Calu3 (cell line): ENCODE measurements around the gene ARHGAP6. TPM values are rescaled to one million over a fixed set of nuclear protein-coding genes. Genes with fewer than 3 reads are reported as not detected.

Experiments
- BruUV-seq: library from RNA; stranded (reverse); fragments of 400-500 nt; replicated peaks from 2 replicates; lab custom pipeline; 2021; lab: Mats Ljungman, UMichigan
- CTCF ChIA-PET: fragments of 300-600 bp; sonication (Branson Sonifier 250); formaldehyde crosslinking; loops from one replicate; lab custom pipeline; 2022; ENCODE audit warnings: antibody characterized with exemption; lab: Charles Lee
- DNase-seq: peaks from one replicate; pipeline ENCODE4 v3.0.0; 2022
- H3K27ac Mint-ChIP-seq: one replicate; pipeline ENCODE4 v1.8.0; 2022; ENCODE audit warnings: mixed read lengths; ENCODE audit not compliant: unreplicated experiment
- H3K27me3 Mint-ChIP-seq: one replicate; pipeline ENCODE4 v1.8.0; 2022; ENCODE audit warnings: mixed read lengths; ENCODE audit not compliant: unreplicated experiment
- H3K36me3 Mint-ChIP-seq: one replicate; pipeline ENCODE4 v1.8.0; 2022; ENCODE audit warnings: mild to moderate bottlenecking, moderate library complexity, mixed read lengths; ENCODE audit not compliant: insufficient read depth, unreplicated experiment
- H3K4me1 Mint-ChIP-seq: one replicate; pipeline ENCODE4 v1.8.0; 2022; ENCODE audit warnings: mild to moderate bottlenecking, low read depth, mixed read lengths; ENCODE audit not compliant: unreplicated experiment
- H3K4me3 Mint-ChIP-seq: one replicate; pipeline ENCODE4 v1.8.0; 2022; ENCODE audit warnings: mild to moderate bottlenecking, low read depth, moderate library complexity, mixed read lengths; ENCODE audit not compliant: unreplicated experiment
- H3K9me3 Mint-ChIP-seq: one replicate; pipeline ENCODE4 v1.8.0; 2022; ENCODE audit warnings: low read depth, mixed read lengths; ENCODE audit not compliant: unreplicated experiment
- intact Hi-C: fragments of 100-400 bp; cut with micrococcal nuclease; formaldehyde crosslinking; loops from one replicate; pipeline ENCODE4 v1.10.0; 2022; ENCODE audit not compliant: unreplicated experiment
- total RNA-seq: library from RNA; stranded (reverse); gene quantifications from 2 replicates; pipeline ENCODE4 v1.2.3, GENCODE V29; 2022
- TF ChIP-seq, protein P1 (sequence below): fragments of 200-600 bp; IDR thresholded peaks from one replicate; pipeline ENCODE4 v1.8.0; 2022; ENCODE audit warnings: antibody characterized with exemption; ENCODE audit not compliant: unreplicated experiment

Gene ARHGAP6
- total RNA-seq, 1 experiment from 2014 or later: not detected

DNA sequence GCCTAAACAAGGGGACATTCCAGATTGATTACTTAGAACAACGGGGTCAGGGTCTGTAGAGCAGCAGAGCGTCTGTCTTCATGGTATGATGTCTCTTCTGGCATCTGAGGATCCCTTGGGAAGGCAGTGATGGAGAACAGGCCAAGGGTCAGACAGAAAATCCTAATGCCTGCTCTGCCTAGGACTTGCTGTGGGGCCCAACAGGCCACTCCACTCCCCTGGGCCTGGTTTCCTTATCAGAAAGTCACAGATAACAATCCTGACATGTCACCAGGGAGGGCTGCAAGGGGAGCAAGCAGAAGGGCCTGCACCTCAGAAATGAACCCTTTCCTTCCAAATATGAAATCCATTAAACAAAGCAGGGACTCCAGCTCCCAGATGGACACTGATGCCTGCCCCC lies 21.4 kb upstream of the ARHGAP6 start:
- CTCF ChIA-PET: no interaction called here
- Mint-ChIP-seq H3K4me1 (no peaks in the 10 kb centered on the region), H3K4me3 (no peak overlapping the region), H3K27ac (no peak overlapping the region), H3K9me3 (peaks cover 6% of the 10 kb centered on the region), H3K27me3 (peaks cover 33% of the 10 kb centered on the region), H3K36me3 (no peaks in the 10 kb centered on the region)
- intact Hi-C loops: no loop called here
- no TSS peak for BruUV-seq
- no peak for DNase-seq
- TF ChIP-seq, protein P1, sequence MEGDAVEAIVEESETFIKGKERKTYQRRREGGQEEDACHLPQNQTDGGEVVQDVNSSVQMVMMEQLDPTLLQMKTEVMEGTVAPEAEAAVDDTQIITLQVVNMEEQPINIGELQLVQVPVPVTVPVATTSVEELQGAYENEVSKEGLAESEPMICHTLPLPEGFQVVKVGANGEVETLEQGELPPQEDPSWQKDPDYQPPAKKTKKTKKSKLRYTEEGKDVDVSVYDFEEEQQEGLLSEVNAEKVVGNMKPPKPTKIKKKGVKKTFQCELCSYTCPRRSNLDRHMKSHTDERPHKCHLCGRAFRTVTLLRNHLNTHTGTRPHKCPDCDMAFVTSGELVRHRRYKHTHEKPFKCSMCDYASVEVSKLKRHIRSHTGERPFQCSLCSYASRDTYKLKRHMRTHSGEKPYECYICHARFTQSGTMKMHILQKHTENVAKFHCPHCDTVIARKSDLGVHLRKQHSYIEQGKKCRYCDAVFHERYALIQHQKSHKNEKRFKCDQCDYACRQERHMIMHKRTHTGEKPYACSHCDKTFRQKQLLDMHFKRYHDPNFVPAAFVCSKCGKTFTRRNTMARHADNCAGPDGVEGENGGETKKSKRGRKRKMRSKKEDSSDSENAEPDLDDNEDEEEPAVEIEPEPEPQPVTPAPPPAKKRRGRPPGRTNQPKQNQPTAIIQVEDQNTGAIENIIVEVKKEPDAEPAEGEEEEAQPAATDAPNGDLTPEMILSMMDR: no peak

DNA sequence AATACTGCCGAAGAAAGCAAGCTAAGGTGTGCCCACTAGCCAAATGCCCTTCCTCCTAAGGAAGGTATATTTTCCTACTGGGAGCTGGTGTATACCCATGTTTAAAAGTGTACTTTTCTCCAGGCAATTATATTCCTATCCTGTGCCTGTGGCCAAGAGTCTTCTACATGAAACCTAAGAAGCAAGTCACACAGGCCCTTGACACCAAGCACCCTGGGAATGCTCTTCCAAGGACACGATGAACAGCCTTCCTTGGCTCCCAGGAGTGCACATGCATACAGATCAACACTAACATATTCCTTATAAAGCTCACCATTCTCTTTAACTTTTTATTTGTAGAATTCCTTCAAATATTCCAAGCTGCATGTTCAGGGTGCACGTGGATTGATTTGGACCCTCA lies 17.3 kb upstream of the ARHGAP6 start:
- TF ChIP-seq, protein P1: no peak
- BruUV-seq: no TSS peak
- no peak overlapping the region for H3K27ac Mint-ChIP-seq
- CTCF ChIA-PET: no interaction called here
- H3K36me3 Mint-ChIP-seq: no peaks in the 10 kb centered on the region
- peaks cover 19% of the 10 kb centered on the region for H3K27me3 Mint-ChIP-seq
- H3K4me3 Mint-ChIP-seq: no peak overlapping the region
- DNase-seq: no peak
- intact Hi-C loops: no loop called here
- no peaks in the 10 kb centered on the region for H3K4me1 Mint-ChIP-seq
- H3K9me3 Mint-ChIP-seq: peaks cover 6% of the 10 kb centered on the region

GRCh38 chrX:11678158-11678557 lies 12.4 kb upstream of the ARHGAP6 start:
- TF ChIP-seq, protein P1: no peak
- no TSS peak for BruUV-seq
- H3K4me3 Mint-ChIP-seq: no peak overlapping the region
- H3K27me3 Mint-ChIP-seq: peaks cover 25% of the 10 kb centered on the region
- H3K9me3 Mint-ChIP-seq: peaks cover 2% of the 10 kb centered on the region
- intact Hi-C loops: no loop called here
- no peak overlapping the region for H3K27ac Mint-ChIP-seq
- DNase-seq: no peak
- CTCF ChIA-PET: interaction anchor here (0.6 kb wide), 1 partner anchor 520 kb away, joined by 3 read pairs; no protein-coding TSS in a partner anchor
- H3K36me3 Mint-ChIP-seq: no peaks in the 10 kb centered on the region
- H3K4me1 Mint-ChIP-seq: no peaks in the 10 kb centered on the region

GRCh38 chrX:11672213-11672612 lies 6.5 kb upstream of the ARHGAP6 start:
- peaks cover 76% of the 10 kb centered on the region for H3K27me3 Mint-ChIP-seq
- no TSS peak for BruUV-seq
- H3K4me3 Mint-ChIP-seq: no peak overlapping the region
- peaks cover 2% of the 10 kb centered on the region for H3K9me3 Mint-ChIP-seq
- TF ChIP-seq, protein P1: no peak
- CTCF ChIA-PET: no interaction called here
- intact Hi-C loops: no loop called here
- H3K27ac Mint-ChIP-seq: no peak overlapping the region
- H3K4me1 Mint-ChIP-seq: no peaks in the 10 kb centered on the region
- no peak for DNase-seq
- H3K36me3 Mint-ChIP-seq: no peaks in the 10 kb centered on the region
